ENCODE data around the gene AP5B1.

GRCh38 chr11:65781152-65781961 lies 581 bp upstream of the AP5B1 start:
- TF ChIP-seq POLR2AphosphoS5 (IDR thresholded peaks at IDR 0.05; ENCODE audit: low read depth, low read length) (no peak), TAF1 (IDR thresholded peaks at IDR 0.05; ENCODE audit: borderline replicate concordance, insufficient read depth, low read length) (no peak)
- TF ChIP-seq, protein P1, sequence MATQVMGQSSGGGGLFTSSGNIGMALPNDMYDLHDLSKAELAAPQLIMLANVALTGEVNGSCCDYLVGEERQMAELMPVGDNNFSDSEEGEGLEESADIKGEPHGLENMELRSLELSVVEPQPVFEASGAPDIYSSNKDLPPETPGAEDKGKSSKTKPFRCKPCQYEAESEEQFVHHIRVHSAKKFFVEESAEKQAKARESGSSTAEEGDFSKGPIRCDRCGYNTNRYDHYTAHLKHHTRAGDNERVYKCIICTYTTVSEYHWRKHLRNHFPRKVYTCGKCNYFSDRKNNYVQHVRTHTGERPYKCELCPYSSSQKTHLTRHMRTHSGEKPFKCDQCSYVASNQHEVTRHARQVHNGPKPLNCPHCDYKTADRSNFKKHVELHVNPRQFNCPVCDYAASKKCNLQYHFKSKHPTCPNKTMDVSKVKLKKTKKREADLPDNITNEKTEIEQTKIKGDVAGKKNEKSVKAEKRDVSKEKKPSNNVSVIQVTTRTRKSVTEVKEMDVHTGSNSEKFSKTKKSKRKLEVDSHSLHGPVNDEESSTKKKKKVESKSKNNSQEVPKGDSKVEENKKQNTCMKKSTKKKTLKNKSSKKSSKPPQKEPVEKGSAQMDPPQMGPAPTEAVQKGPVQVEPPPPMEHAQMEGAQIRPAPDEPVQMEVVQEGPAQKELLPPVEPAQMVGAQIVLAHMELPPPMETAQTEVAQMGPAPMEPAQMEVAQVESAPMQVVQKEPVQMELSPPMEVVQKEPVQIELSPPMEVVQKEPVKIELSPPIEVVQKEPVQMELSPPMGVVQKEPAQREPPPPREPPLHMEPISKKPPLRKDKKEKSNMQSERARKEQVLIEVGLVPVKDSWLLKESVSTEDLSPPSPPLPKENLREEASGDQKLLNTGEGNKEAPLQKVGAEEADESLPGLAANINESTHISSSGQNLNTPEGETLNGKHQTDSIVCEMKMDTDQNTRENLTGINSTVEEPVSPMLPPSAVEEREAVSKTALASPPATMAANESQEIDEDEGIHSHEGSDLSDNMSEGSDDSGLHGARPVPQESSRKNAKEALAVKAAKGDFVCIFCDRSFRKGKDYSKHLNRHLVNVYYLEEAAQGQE (IDR thresholded peaks at IDR 0.05; ENCODE audit: insufficient read depth in 1 of 2, low read depth in 2 of 2, low read length in 2 of 2), result no peak

All from PFSK-1 (cell line).